GM12891 (cell line): Measurements from ENCODE around the gene TBX3.

Experiments
- DNase-seq: peaks from one replicate; pipeline ENCODE4 v3.0.0; 2011; ENCODE audit warnings: low spot score; ENCODE audit not compliant: insufficient read length
- FAIRE-seq: peaks from 2 replicates; lab custom pipeline; 2011; peaks lifted over from hg19 to GRCh38; lab: Jason Lieb, UNC
- PAX5 ChIP-seq: IDR thresholded peaks from 2 replicates; pipeline ENCODE4 v1.6.1; 2011; ENCODE audit warnings: low read length, moderate library complexity, mild to moderate bottlenecking; ENCODE audit not compliant: insufficient read depth, severe bottlenecking
- POLR2A ChIP-seq: IDR thresholded peaks from 2 replicates; pipeline ENCODE4 v1.6.1; 2011; ENCODE audit warnings: low read depth, low read length, control low read depth
- POLR2AphosphoS5 ChIP-seq: IDR thresholded peaks from 2 replicates; pipeline ENCODE4 v1.6.1; 2011; ENCODE audit warnings: low read depth, low read length, control low read depth
- POU2F2 ChIP-seq: IDR thresholded peaks from 2 replicates; pipeline ENCODE4 v1.6.1; 2011; ENCODE audit warnings: low read depth, mild to moderate bottlenecking, control low read depth, low read length, moderate library complexity
- SPI1 ChIP-seq: IDR thresholded peaks from 2 replicates; pipeline ENCODE4 v1.6.1; 2011; ENCODE audit warnings: low read depth, low read length, control low read depth
- TAF1 ChIP-seq: IDR thresholded peaks from 2 replicates; pipeline ENCODE4 v1.6.1; 2011; ENCODE audit warnings: low read depth, low read length, control low read depth

The TBX3 gene

GRCh38 chr12:114628199-114628598, 55.8 kb downstream of the TBX3 start:
- DNase-seq, result no peak
- TF ChIP-seq PAX5 (no peak), POLR2AphosphoS5 (no peak), TAF1 (no peak), SPI1 (no peak), POU2F2 (no peak), POLR2A (no peak)
- no peak for FAIRE-seq

DNA sequence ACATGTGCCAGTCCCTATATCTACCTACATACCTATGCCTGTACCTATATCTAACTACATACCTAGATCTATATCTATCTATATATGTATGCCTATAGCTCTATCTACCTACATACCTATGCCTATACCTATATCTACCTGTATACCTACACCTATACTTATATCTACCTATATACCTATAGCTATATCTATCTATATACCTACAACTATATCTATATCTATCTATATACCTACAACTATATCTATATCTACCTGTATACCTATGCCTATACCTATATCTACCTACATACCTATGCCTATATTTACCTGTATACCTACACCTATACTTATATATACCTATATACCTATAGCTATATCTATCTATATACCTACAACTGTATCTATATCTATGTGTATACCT, 56.6 kb downstream of the TBX3 start:
- no peak for FAIRE-seq
- DNase-seq, result no peak
- TF ChIP-seq POLR2A (no peak), POLR2AphosphoS5 (no peak), TAF1 (no peak), SPI1 (no peak), PAX5 (no peak), POU2F2 (no peak)

DNA sequence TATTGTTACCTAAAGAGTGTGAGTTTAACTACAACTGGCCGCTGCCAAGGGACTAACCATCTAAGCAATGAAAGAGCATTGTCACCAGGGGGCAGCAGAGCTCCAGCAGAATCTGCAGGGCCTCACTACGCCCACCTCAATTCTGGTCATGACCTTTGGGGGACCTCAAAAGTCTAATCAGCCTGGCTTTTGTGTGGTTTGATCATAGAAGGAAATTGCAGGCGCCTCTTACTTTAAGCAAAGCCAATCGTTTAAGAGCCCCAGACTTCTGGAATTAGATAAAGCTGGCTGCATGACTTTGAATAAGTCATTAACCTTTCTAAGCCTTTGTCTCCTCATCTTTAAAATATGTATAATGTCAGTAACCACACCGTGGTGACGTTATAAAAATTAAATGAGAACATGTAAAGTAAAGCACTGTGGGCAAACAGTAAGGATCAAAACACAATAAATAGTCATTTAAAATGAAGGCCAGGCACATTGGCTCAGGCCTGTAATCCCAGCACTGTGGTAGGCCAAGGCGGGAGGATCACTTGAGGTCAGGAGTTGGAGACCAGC, 58.6 kb downstream of the TBX3 start:
- FAIRE-seq (no peak), DNase-seq (peak; percentile 27)
- TF ChIP-seq TAF1, result no peak
- TF ChIP-seq POLR2A, result no peak
- TF ChIP-seq POU2F2, result no peak
- TF ChIP-seq SPI1, result no peak
- no peak for TF ChIP-seq POLR2AphosphoS5
- TF ChIP-seq PAX5, result no peak

DNA sequence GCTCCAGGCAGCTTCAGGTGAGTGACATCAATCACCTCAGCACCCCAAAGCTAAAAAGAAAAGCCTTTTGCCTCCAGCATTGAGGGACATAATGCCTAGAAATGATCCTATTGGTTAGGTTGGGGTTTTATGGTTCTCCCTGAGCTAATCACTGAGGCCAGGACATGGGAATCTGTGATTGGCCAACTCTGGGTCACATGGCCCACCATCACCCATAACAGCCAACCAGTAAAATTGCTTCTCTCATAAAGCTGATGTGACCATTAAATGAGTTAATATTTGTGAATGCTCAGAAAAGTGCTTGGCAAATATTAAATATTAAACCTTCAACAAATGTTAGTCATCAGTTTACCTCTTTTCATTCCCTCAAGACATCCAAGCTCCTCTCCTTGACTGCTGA, 60.2 kb downstream of the TBX3 start:
- DNase-seq, result no peak
- no peak for FAIRE-seq
- TF ChIP-seq SPI1 (no peak), TAF1 (no peak), POLR2AphosphoS5 (no peak), POU2F2 (no peak), PAX5 (no peak), POLR2A (no peak)
